ENCODE data around the gene TMEM165. TPM values are rescaled to one million over a fixed set of nuclear protein-coding genes. Genes with fewer than 3 reads are reported as not detected.

TMEM165 gene
- polyA plus RNA-seq, 1 donor from 2014 or later, result 102 TPM

- no peaks in the 10 kb centered on the region for H3K9me2 ChIP-seq (ENCODE audit: insufficient read depth, low read length)
- no peak overlapping the region for H2AFZ ChIP-seq (ENCODE audit: low read depth, low read length)
- H3K4me3 ChIP-seq (ENCODE audit: low read length), result no peak overlapping the region
- no peak overlapping the region for H3K4me2 ChIP-seq (ENCODE audit: low read length)
- H3K36me3 ChIP-seq (ENCODE audit: insufficient read depth, low read length), result no peaks in the 10 kb centered on the region
- no peak overlapping the region for H3K9ac ChIP-seq (ENCODE audit: low read length)
- no peaks in the 10 kb centered on the region for H3K9me3 ChIP-seq (ENCODE audit: low read length)
- no peaks in the 10 kb centered on the region for H3F3A ChIP-seq (ENCODE audit: insufficient read depth, low read length, poor library complexity, severe bottlenecking)
- H3K27ac ChIP-seq (ENCODE audit: low read length), result no peak overlapping the region
- TF ChIP-seq CTCF (IDR thresholded peaks at IDR 0.05; ENCODE audit: poor library complexity, severe bottlenecking) (no peak), REST (IDR thresholded peaks at IDR 0.05; ENCODE audit: borderline replicate concordance) (no peak), EZH2 (IDR thresholded peaks at IDR 0.05; ENCODE audit: borderline replicate concordance, insufficient read depth, low read length, poor library complexity, severe bottlenecking) (no peak), EP300 (conservative IDR thresholded peaks at IDR 0.05; ENCODE audit: poor library complexity, severe bottlenecking) (no peak), SMC3 (conservative IDR thresholded peaks at IDR 0.05; ENCODE audit: poor library complexity) (no peak), POLR2AphosphoS5 (IDR thresholded peaks at IDR 0.05) (no peak), MXI1 (conservative IDR thresholded peaks at IDR 0.05; ENCODE audit: poor library complexity, severe bottlenecking) (no peak), TAF1 (IDR thresholded peaks at IDR 0.05; ENCODE audit: low read depth) (no peak), RAD21 (conservative IDR thresholded peaks at IDR 0.05) (no peak)
- no peaks in the 10 kb centered on the region for H3K79me2 ChIP-seq (replicated peaks; ENCODE audit: insufficient read depth, low read length)
- no peaks in the 10 kb centered on the region for H3K27me3 ChIP-seq (ENCODE audit: insufficient read depth, low read depth, low read length)
- no peaks in the 10 kb centered on the region for H4K20me1 ChIP-seq (ENCODE audit: insufficient read depth)
Measured at GRCh38 chr4:55365345-55365728, 30.4 kb upstream of the TMEM165 start.

GRCh38 chr4:55366621-55367020, 29.1 kb upstream of the TMEM165 start:
- Histone ChIP-seq H3K79me2 (replicated peaks; ENCODE audit: insufficient read depth, low read length) (no peaks in the 10 kb centered on the region), H3F3A (ENCODE audit: insufficient read depth, low read length, poor library complexity, severe bottlenecking) (no peaks in the 10 kb centered on the region), H3K9ac (ENCODE audit: low read length) (no peak overlapping the region), H3K4me2 (ENCODE audit: low read length) (no peak overlapping the region), H3K9me3 (ENCODE audit: low read length) (no peaks in the 10 kb centered on the region), H3K27me3 (ENCODE audit: insufficient read depth, low read depth, low read length) (no peaks in the 10 kb centered on the region), H3K36me3 (ENCODE audit: insufficient read depth, low read length) (no peaks in the 10 kb centered on the region), H4K20me1 (ENCODE audit: insufficient read depth) (no peaks in the 10 kb centered on the region), H3K9me2 (ENCODE audit: insufficient read depth, low read length) (no peaks in the 10 kb centered on the region), H2AFZ (ENCODE audit: low read depth, low read length) (no peak overlapping the region), H3K4me3 (ENCODE audit: low read length) (no peak overlapping the region), H3K27ac (ENCODE audit: low read length) (no peak overlapping the region)
- TF ChIP-seq CTCF (IDR thresholded peaks at IDR 0.05; ENCODE audit: poor library complexity, severe bottlenecking) (no peak), MXI1 (conservative IDR thresholded peaks at IDR 0.05; ENCODE audit: poor library complexity, severe bottlenecking) (no peak), SMC3 (conservative IDR thresholded peaks at IDR 0.05; ENCODE audit: poor library complexity) (no peak), TAF1 (IDR thresholded peaks at IDR 0.05; ENCODE audit: low read depth) (no peak)
